MM.1S (cell line): Measurements from ENCODE around the gene ANKS1B.
A peak's percentile ranks its signal among the peaks of the same experiment; 100 is the strongest.

ENCODE experiments used
- DNase-seq: peaks from one replicate; pipeline ENCODE4 v3.0.0-alpha.2; 2015
- H2AFZ ChIP-seq: fragments of 300-600 bp; sonication (generic); 2 replicates; pipeline ENCODE4 v1.6.0; 2016; ENCODE audit warnings: antibody characterized with exemption, low read length
- H3F3A ChIP-seq: fragments of 300-600 bp; sonication (generic); 2 replicates; pipeline ENCODE4 v1.6.1; 2016; ENCODE audit warnings: mild to moderate bottlenecking, antibody characterized with exemption, low read length, moderate library complexity, mixed read lengths; ENCODE audit not compliant: insufficient read depth
- H3K27ac ChIP-seq: fragments of 300-600 bp; sonication (generic); 2 replicates; pipeline ENCODE4 v1.5.1; 2016; ENCODE audit warnings: mild to moderate bottlenecking, low read length
- H3K27me3 ChIP-seq: fragments of 300-600 bp; sonication (generic); replicated peaks from 2 replicates; pipeline ENCODE4 v1.6.0; 2016; ENCODE audit warnings: low read length; ENCODE audit not compliant: insufficient read depth
- H3K36me3 ChIP-seq: fragments of 300-600 bp; sonication (generic); replicated peaks from 2 replicates; pipeline ENCODE4 v1.6.1; 2016; ENCODE audit warnings: mild to moderate bottlenecking, low read length, mixed read lengths; ENCODE audit not compliant: insufficient read depth
- H3K4me1 ChIP-seq: fragments of 300-600 bp; sonication (generic); 2 replicates; pipeline ENCODE4 v1.6.1; 2016; ENCODE audit warnings: low read length, mixed read lengths
- H3K4me2 ChIP-seq: fragments of 300-600 bp; sonication (generic); 2 replicates; pipeline ENCODE4 v1.6.0; 2016; ENCODE audit warnings: low read depth, low read length
- H3K4me3 ChIP-seq: fragments of 300-600 bp; sonication (generic); 2 replicates; pipeline ENCODE4 v1.5.1; 2016; ENCODE audit warnings: low read length, mixed read lengths
- H3K79me2 ChIP-seq: fragments of 300-600 bp; sonication (generic); 2 replicates; pipeline ENCODE4 v1.6.1; 2016; ENCODE audit warnings: mixed run types, low read length, mixed read lengths
- H3K9ac ChIP-seq: fragments of 300-600 bp; sonication (generic); 2 replicates; pipeline ENCODE4 v1.6.1; 2016; ENCODE audit warnings: low read length, mixed read lengths
- H3K9me2 ChIP-seq: fragments of 300-600 bp; sonication (generic); replicated peaks from 2 replicates; pipeline ENCODE4 v1.6.1; 2016; ENCODE audit warnings: mild to moderate bottlenecking, low read length, mixed read lengths; ENCODE audit not compliant: insufficient read depth
- H3K9me3 ChIP-seq: fragments of 300-600 bp; sonication (generic); replicated peaks from 2 replicates; pipeline ENCODE4 v1.6.1; 2016; ENCODE audit warnings: mild to moderate bottlenecking, low read length, mixed read lengths; ENCODE audit not compliant: insufficient read depth
- H4K20me1 ChIP-seq: fragments of 300-600 bp; sonication (generic); 2 replicates; pipeline ENCODE4 v1.6.1; 2016; ENCODE audit warnings: mild to moderate bottlenecking, low read length, moderate library complexity, mixed read lengths; ENCODE audit not compliant: insufficient read depth
- CTCF ChIP-seq: fragments of 300-600 bp; sonication (generic); IDR thresholded peaks from 2 replicates; pipeline ENCODE4 v1.5.1; 2016; ENCODE audit warnings: antibody characterized with exemption, low read length, mixed read lengths
- EZH2 ChIP-seq: fragments of 300-600 bp; sonication (generic); optimal IDR thresholded peaks from 2 replicates; pipeline ENCODE3; 2017; ENCODE audit warnings: low read depth, mild to moderate bottlenecking, antibody characterized with exemption, low read length, mixed read lengths
- EZH2phosphoT487 ChIP-seq: fragments of 300-600 bp; sonication (generic); IDR thresholded peaks from 2 replicates; pipeline ENCODE4 v1.6.1; 2018; ENCODE audit warnings: antibody characterized with exemption, low read length

The ANKS1B gene

GRCh38 chr12:99049774-99050173, 935.0 kb downstream of the ANKS1B start:
- Histone ChIP-seq H4K20me1 (no peaks in the 10 kb centered on the region), H3F3A (no peaks in the 10 kb centered on the region), H3K9me3 (no peaks in the 10 kb centered on the region), H3K9me2 (no peaks in the 10 kb centered on the region), H3K4me1 (no peaks in the 10 kb centered on the region), H2AFZ (no peak overlapping the region), H3K9ac (no peak overlapping the region), H3K27me3 (no peaks in the 10 kb centered on the region), H3K4me3 (no peak overlapping the region), H3K4me2 (no peak overlapping the region), H3K79me2 (no peaks in the 10 kb centered on the region), H3K27ac (no peak overlapping the region), H3K36me3 (no peaks in the 10 kb centered on the region)
- DNase-seq = no peak
- TF ChIP-seq CTCF (no peak), EZH2 (no peak), EZH2phosphoT487 (no peak)

GRCh38 chr12:99045158-99045557, 939.6 kb downstream of the ANKS1B start:
- Histone ChIP-seq H3K36me3 (no peaks in the 10 kb centered on the region), H3F3A (no peaks in the 10 kb centered on the region), H2AFZ (no peak overlapping the region), H3K4me3 (no peak overlapping the region), H3K9me3 (no peaks in the 10 kb centered on the region), H3K79me2 (no peaks in the 10 kb centered on the region), H4K20me1 (no peaks in the 10 kb centered on the region), H3K4me2 (no peak overlapping the region), H3K27ac (no peak overlapping the region), H3K9ac (no peak overlapping the region), H3K27me3 (no peaks in the 10 kb centered on the region), H3K9me2 (no peaks in the 10 kb centered on the region), H3K4me1 (no peaks in the 10 kb centered on the region)
- no peak for TF ChIP-seq CTCF
- no peak for DNase-seq

GRCh38 chr12:99043319-99043914, 941.3 kb downstream of the ANKS1B start:
- H3K36me3 ChIP-seq = no peaks in the 10 kb centered on the region
- no peak overlapping the region for H3K4me3 ChIP-seq

More at GRCh38 chr12:99043319-99043914, 941.3 kb downstream of the ANKS1B start:
- H3K9me2 ChIP-seq = no peaks in the 10 kb centered on the region
- no peak overlapping the region for H3K4me2 ChIP-seq
- no peaks in the 10 kb centered on the region for H3K79me2 ChIP-seq
- peak; percentile 72 for DNase-seq
- no peaks in the 10 kb centered on the region for H4K20me1 ChIP-seq
- H3K9me3 ChIP-seq = no peaks in the 10 kb centered on the region
- no peaks in the 10 kb centered on the region for H3F3A ChIP-seq
- TF ChIP-seq CTCF = peak; percentile 94
- TF ChIP-seq EZH2phosphoT487 = no peak
- H3K27ac ChIP-seq = no peak overlapping the region
- no peak overlapping the region for H3K9ac ChIP-seq
- no peak overlapping the region for H2AFZ ChIP-seq
- no peaks in the 10 kb centered on the region for H3K4me1 ChIP-seq
- no peaks in the 10 kb centered on the region for H3K27me3 ChIP-seq
